Gastrocnemius medialis (tissue), 4 donors: Measurements from ENCODE around the gene SS18L1.

Experiments
- POLR2A ChIP-seq, 2 donors: fragments of 450-650 bp; IDR thresholded peaks; one replicate each; pipeline ENCODE4 v1.6.1; 2017; ENCODE audit warnings: antibody characterized with exemption in 2 of 2, mild to moderate bottlenecking in 2 of 2, moderate library complexity in 2 of 2
- TF ChIP-seq, protein P1 (sequence below), 5 experiments: fragments of 450-650 bp in 3 of 5; fragments of 200-600 bp in 2 of 5; sonication (generic) in 2 of 5; IDR thresholded peaks in 4 of 5; conservative IDR thresholded peaks in 1 of 5; 1 replicate in 4 of 5; 2 replicates in 1 of 5; pipeline ENCODE4 v1.5.1; 2016 to 2019; ENCODE audit warnings: antibody characterized with exemption in 5 of 5, mild to moderate bottlenecking in 3 of 5, moderate library complexity in 3 of 5

GRCh38 chr20:62179162-62179504 lies 35.6 kb downstream of the SS18L1 start:
- TF ChIP-seq, protein P1, sequence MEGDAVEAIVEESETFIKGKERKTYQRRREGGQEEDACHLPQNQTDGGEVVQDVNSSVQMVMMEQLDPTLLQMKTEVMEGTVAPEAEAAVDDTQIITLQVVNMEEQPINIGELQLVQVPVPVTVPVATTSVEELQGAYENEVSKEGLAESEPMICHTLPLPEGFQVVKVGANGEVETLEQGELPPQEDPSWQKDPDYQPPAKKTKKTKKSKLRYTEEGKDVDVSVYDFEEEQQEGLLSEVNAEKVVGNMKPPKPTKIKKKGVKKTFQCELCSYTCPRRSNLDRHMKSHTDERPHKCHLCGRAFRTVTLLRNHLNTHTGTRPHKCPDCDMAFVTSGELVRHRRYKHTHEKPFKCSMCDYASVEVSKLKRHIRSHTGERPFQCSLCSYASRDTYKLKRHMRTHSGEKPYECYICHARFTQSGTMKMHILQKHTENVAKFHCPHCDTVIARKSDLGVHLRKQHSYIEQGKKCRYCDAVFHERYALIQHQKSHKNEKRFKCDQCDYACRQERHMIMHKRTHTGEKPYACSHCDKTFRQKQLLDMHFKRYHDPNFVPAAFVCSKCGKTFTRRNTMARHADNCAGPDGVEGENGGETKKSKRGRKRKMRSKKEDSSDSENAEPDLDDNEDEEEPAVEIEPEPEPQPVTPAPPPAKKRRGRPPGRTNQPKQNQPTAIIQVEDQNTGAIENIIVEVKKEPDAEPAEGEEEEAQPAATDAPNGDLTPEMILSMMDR (IDR thresholded peaks at IDR 0.05 in 4 of 5, conservative IDR thresholded peaks at IDR 0.05 in 1 of 5) = no peak
- TF ChIP-seq POLR2A (IDR thresholded peaks at IDR 0.05) = no peak
